Stomach (tissue), 9 donors: ENCODE measurements around the gene POLE4. TPM values are rescaled to one million over a fixed set of nuclear protein-coding genes. Genes with fewer than 3 reads are reported as not detected.

Experiments
- DNase-seq, 2 donors: peaks; one replicate each; pipeline versions ENCODE4 v3.0.0 to v3.0.0-alpha.2; 2013 to 2019
- H3K27ac ChIP-seq, 5 donors: fragments of 200-600 bp in 4 of 5; sonication (generic) in 4 of 5; one replicate each; pipeline ENCODE4 v1.5.1; 2013 to 2019; ENCODE audit warnings: mild to moderate bottlenecking in 1 of 5, moderate library complexity in 1 of 5
- H3K27me3 ChIP-seq, 3 donors: fragments of 200-600 bp; sonication (generic); one replicate each; pipeline ENCODE4 v1.5.1; 2017 to 2019; ENCODE audit warnings: mixed run types in 1 of 3
- H3K36me3 ChIP-seq, 4 donors: fragments of 200-600 bp; sonication (generic); 1 replicate in 3 of 4; 2 replicates in 1 of 4; pipeline ENCODE4 v1.5.1; 2016 to 2019
- H3K4me1 ChIP-seq, 4 donors: fragments of 200-600 bp; sonication (generic); one replicate each; pipeline ENCODE4 v1.5.1; 2016 to 2019
- H3K4me3 ChIP-seq, 4 donors: fragments of 200-600 bp; sonication (generic) in 3 of 4; one replicate each; pipeline ENCODE4 v1.5.1; 2016 to 2019; ENCODE audit warnings: mild to moderate bottlenecking in 1 of 4
- H3K9me3 ChIP-seq, 4 donors: fragments of 200-600 bp; sonication (generic); one replicate each; pipeline ENCODE4 v1.5.1; 2016 to 2019
- CTCF ChIP-seq, 7 experiments: fragments of 450-650 bp in 4 of 7; fragments of 200-600 bp in 3 of 7; sonication (generic) in 3 of 7; IDR thresholded peaks; one replicate each; pipeline ENCODE4 v1.5.1; 2016 to 2019; ENCODE audit warnings: antibody characterized with exemption in 7 of 7, control low read depth in 2 of 7, mild to moderate bottlenecking in 1 of 7
- EP300 ChIP-seq: sonication (generic); formaldehyde crosslinking; IDR thresholded peaks from one replicate; pipeline ENCODE4 v1.6.1; 2017; ENCODE audit warnings: antibody characterized with exemption
- POLR2A ChIP-seq, 4 donors: fragments of 450-650 bp; IDR thresholded peaks; one replicate each; pipeline ENCODE4 v1.6.1; 2016; ENCODE audit warnings: antibody characterized with exemption in 4 of 4, control low read depth in 2 of 4, mild to moderate bottlenecking in 1 of 4, moderate library complexity in 1 of 4
- POLR2AphosphoS5 ChIP-seq, 3 donors: sonication (generic); formaldehyde crosslinking; IDR thresholded peaks; one replicate each; pipeline ENCODE4 v1.6.1; 2016; ENCODE audit warnings: antibody characterized with exemption in 3 of 3
- WGBS, 5 donors: extraction: QIAGEN DNeasy Blood & Tissue Kit in 3 of 5; methylation state at CpG; one replicate each; pipeline versions ENCODE4 v1.1.5 to v1.1.7; 2013 to 2018; 5-methylcytosine and 5-hydroxymethylcytosine counted together
- intact Hi-C: fragments of 100-400 bp; cut with DNase I; formaldehyde crosslinking; loops from one replicate; pipeline ENCODE4 v1.15.1; 2023; ENCODE audit warnings: low total_unique reads
- polyA plus RNA-seq, 3 donors: library from polyadenylated mRNA; stranded (reverse); fragments of 200-250 nt; gene quantifications; one replicate each; pipeline ENCODE4 v1.2.3, GENCODE V29; 2013
- total RNA-seq, 5 donors: library from RNA; depleted of rRNA; stranded (reverse); fragments of >200 nt; gene quantifications; one replicate each; pipeline versions ENCODE4 v1.1.0 to v1.2.3, GENCODE V29; 2014 to 2016
- donor health status: healthy with polysubstance abuse.
- donor health status: Bipolar disorder and iron deficiency.
- donor health status: healthy.

POLE4 gene
- total and polyA plus RNA-seq, 8 donors, result 6.7 to 112 (median 39.4) TPM

GRCh38 chr2:74942263-74942662 lies 16.2 kb upstream of the POLE4 start:
- 67 to 78% (median 72%) methylated on average over 5 of the region's 5 CpGs for WGBS, 5 donors
- H3K27ac ChIP-seq, result no peak overlapping the region
- intact Hi-C loops, result no loop called here
- H3K9me3 ChIP-seq, result no peaks in the 10 kb centered on the region
- no peaks in the 10 kb centered on the region for H3K36me3 ChIP-seq
- H3K4me1 ChIP-seq, result no peaks in the 10 kb centered on the region
- no peak for TF ChIP-seq EP300
- TF ChIP-seq CTCF (IDR thresholded peaks at IDR 0.05), result no peak
- TF ChIP-seq POLR2A (IDR thresholded peaks at IDR 0.05), result no peak
- TF ChIP-seq POLR2AphosphoS5 (IDR thresholded peaks at IDR 0.05), result no peak
- H3K27me3 ChIP-seq, result no peaks in the 10 kb centered on the region
- no peak for DNase-seq
- H3K4me3 ChIP-seq, result no peak overlapping the region

GRCh38 chr2:74944987-74945787 lies 13.3 kb upstream of the POLE4 start:
- Histone ChIP-seq H3K36me3 (no peaks in the 10 kb centered on the region), H3K4me3 (no peak overlapping the region), H3K4me1 (no peaks in the 10 kb centered on the region), H3K9me3 (no peaks in the 10 kb centered on the region), H3K27me3 (no peaks in the 10 kb centered on the region), H3K27ac (no peak overlapping the region)
- WGBS, 5 donors, result 89 to 94% (median 93%) methylated on average over 4 of the region's 4 CpGs
- TF ChIP-seq CTCF (IDR thresholded peaks at IDR 0.05), result no peak
- no peak for TF ChIP-seq POLR2A (IDR thresholded peaks at IDR 0.05)
- TF ChIP-seq POLR2AphosphoS5 (IDR thresholded peaks at IDR 0.05), result no peak
- TF ChIP-seq EP300, result no peak
- intact Hi-C loops, result no loop called here
- DNase-seq, result no peak

- no peaks in the 10 kb centered on the region for H3K4me1 ChIP-seq
- peaks cover 0 to 5% (median 0%) of the 10 kb centered on the region in 4 donors for H3K9me3 ChIP-seq
- 77 to 94% (median 87%) methylated on average over 1 of the region's 1 CpG for WGBS, 5 donors
- H3K36me3 ChIP-seq, result no peaks in the 10 kb centered on the region
- TF ChIP-seq POLR2A (IDR thresholded peaks at IDR 0.05) (no peak), CTCF (IDR thresholded peaks at IDR 0.05) (no peak), EP300 (no peak), POLR2AphosphoS5 (IDR thresholded peaks at IDR 0.05) (no peak)
- no peak overlapping the region for H3K4me3 ChIP-seq
- no peak for DNase-seq
- intact Hi-C loops, result no loop called here
- no peaks in the 10 kb centered on the region for H3K27me3 ChIP-seq
- no peak overlapping the region for H3K27ac ChIP-seq
Observed at GRCh38 chr2:74945788-74946331, 12.6 kb upstream of the POLE4 start.

GRCh38 chr2:74947703-74948102 lies 10.7 kb upstream of the POLE4 start:
- WGBS, 5 donors, result 86 to 97% (median 94%) methylated on average over 3 to 4 of the region's 4 CpGs
- peaks cover 0 to 2% (median 0%) of the 10 kb centered on the region in 4 donors for H3K36me3 ChIP-seq
- H3K27me3 ChIP-seq, result no peaks in the 10 kb centered on the region
- no peak for DNase-seq
- TF ChIP-seq CTCF (IDR thresholded peaks at IDR 0.05) (no peak), POLR2A (IDR thresholded peaks at IDR 0.05) (no peak), EP300 (no peak), POLR2AphosphoS5 (IDR thresholded peaks at IDR 0.05) (no peak)
- H3K9me3 ChIP-seq, result peaks cover 0 to 9% (median 1%) of the 10 kb centered on the region in 4 donors
- H3K27ac ChIP-seq, result no peak overlapping the region
- H3K4me3 ChIP-seq, result no peak overlapping the region
- intact Hi-C loops, result no loop called here
- H3K4me1 ChIP-seq, result no peaks in the 10 kb centered on the region
